Stimulated activated CD8-positive, alpha-beta memory T cell treated with anti-CD3 and anti-CD28 coated beads, Interleukin-4, amount 100 ng/mL, for 1 hour (primary cell): ENCODE results near the gene LCE2D.
"Not testable (repeated sequence)": the region's sequence is repeated elsewhere in the genome, so short reads cannot be mapped to it uniquely, and the experiment has no call there.

Experiments
- DNase-seq, 2 donors: peaks; one replicate each; pipeline ENCODE4 v3.0.0-alpha.2; 2020; ENCODE audit warnings: low read depth in 2 of 2, low spot score in 1 of 2

LCE2D gene, protein sequence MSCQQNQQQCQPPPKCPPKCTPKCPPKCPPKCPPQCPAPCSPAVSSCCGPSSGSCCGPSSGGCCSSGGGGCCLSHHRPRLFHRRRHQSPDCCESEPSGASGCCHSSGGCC

DNA sequence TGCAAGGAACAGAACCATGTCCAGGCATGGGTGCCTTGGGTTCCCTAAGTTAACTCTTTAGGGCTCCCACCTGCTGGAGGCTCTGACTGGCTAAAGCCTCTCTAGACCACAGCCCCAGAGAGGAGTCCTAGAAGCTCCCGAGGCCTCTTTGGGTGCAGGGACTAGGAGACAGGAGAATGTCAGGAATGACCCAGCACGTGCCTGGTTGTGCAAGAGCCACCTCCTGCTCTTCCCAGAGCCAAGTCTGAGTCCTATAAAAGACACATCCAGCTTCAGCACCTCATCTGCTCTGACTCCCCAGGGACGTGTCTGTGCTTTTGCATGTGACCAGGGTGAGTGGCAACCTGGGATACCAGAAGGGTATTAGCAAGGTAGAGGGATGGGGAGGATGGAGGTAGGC, at the start of gene LCE2D:
TSS of gene LCE2D (plus strand) at position 283 of the 400 bp plus-strand sequence. CDS start 726 bp downstream, outside the sequence.
- no peak for DNase-seq

DNA sequence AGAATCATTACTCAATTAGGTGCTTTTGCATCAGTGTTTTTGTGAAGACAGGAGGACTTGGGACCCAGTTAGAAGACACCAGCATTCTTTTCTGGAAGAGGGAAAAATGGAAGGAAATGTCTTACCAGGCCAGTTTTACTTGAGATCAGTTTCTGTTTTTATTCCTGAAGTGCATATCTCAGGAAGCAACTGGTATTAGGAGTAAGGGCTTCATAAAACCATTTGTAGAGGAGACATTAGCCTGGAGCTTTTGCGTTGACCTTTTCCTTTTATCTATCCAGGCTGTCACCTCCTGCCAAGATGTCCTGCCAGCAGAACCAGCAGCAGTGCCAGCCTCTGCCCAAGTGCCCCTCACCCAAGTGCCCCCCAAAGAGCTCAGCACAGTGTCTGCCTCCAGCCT, 49.7 kb upstream of the LCE2D start, which contains the start of gene LCE3B:
TSS of gene LCE3B (plus strand) at position 301 of the 400 bp plus-strand sequence. CDS start at position 301, 0 bp downstream.
- no peak for DNase-seq

DNA sequence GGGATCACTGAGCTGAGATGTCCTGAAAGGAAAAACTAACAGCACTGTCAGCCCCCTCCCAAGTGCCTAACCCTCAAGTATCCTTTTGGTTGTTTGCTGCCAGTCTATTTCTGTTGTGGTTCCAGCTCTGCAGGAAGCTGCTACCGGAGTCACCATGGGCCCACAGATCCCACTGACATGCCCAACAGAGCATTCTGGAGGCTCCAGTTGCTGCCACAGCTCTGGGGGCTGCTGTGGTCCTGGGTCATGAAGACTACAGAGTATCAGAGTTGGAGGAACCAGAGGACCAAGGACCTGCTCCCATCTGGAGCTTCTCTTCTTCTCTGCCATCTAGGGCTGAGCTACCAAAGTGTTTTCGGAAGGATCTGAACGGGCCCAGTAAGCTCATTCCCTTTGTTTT, 41.2 kb upstream of the LCE2D start:
- no peak for DNase-seq

DNA sequence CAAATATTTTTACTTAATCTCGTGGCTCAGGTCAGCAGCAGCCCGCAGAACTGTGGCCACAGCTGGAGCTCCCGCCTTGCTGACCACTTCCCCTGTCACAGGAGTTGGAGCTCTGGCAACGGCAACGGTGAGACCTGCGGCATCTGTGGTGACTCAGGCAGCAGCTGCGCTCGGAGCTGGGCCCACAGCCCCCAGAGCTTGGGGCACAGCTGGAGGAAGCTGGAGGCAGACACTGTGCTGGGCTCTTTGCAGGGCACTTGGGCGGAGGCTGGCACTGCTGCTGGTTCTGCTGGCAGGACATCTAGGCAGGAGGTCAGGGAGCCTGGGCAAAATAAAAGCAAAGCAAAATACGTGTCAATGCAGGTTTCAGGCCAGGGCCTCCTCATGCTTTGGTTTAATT, 40.4 kb upstream of the LCE2D start, which contains the start of gene LCE3A:
TSS of gene LCE3A (minus strand) at position 301 of the 400 bp plus-strand sequence. CDS start at position 301, 0 bp downstream.
- DNase-seq = no peak

DNA sequence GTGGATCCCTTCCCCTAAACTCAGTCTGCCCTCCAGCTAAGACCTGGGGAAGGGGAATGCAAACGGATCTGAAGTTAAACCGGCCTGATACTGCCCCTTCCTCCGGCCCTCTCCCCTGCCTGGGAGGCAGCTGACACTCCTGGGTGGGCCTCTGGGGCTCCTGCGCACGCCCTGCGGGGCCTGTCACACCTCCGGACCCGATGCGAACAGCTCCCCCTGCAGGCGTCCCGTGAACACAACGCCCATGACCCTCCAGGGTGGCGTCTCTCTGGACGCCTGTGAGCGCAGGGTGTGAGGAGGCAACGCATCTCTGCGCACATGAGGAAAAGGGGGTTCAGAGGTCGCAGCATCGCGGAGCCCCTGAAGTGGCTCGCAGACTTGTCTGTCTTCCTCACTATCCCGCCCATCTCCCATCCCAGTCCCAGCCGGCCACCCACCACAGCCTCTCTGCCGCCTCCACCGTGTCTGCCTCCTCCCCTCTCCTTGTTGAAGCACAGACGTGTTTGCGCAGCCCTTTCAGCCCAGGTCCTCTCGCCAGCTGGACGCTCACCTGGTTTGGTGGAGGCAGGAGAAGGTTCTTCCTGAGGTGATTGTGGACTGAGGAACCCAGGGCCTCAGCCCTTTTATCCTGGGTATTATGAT, 39.9 kb upstream of the LCE2D start:
- DNase-seq = no peak

DNA sequence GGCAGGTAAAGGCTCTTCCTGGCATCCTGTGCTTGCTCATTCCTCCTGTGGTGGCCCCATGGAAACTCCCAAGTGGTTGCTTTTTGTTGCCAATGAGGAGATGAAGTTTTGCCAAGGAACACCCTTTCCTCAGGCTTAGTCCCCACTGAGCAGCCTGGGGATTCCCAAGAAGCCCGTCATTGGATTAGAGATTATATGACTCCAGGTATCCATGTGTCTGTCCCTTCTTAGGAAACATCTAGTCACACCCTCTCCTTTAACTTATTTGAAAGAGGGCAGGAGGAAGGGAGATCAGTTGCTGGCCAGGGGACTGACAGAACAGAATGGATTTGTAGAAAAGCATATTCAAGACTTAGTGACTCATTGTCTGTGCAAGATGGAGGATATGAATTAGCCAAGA, 36.4 kb upstream of the LCE2D start:
- DNase-seq = no peak

DNA sequence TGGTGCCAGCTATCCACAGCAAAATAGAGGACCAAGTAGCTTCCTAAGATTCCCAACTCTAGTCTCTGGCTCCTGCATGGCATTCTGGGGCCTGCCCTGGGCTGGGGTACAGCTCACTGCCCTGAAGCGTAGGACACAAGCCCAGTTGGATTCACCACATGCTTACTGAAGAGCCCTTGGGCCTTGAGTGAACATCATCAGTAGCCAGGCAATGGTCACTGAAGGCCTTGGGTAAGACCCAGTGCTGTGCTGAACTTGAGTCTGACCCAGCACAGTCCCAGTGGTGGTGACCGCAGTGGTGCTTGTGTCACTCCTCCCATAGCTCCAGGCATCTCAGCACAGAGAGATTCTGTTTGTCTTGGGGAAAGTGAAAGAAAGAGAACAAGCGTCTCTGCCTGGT, 32.6 kb upstream of the LCE2D start:
- DNase-seq = no peak

DNA sequence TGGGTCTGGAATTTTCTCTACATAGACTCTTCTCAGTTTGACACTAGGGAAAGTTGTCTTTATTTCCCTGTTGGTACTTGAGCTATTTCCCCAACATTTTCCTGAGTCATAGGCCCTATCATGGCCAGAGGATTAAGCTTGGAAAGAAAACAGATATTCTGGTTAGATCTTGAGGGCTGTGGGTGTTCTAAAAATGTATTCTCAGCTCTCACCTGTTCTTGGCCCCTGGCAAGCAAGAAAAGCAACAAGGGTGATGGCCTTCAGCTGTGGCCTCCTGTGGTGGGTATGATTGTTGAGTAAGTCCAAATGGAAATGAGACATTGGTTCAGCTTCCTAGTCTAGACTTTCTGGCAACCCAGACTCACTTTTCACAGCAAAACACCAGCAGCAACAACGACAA, 22.8 kb upstream of the LCE2D start:
- no peak for DNase-seq

DNA sequence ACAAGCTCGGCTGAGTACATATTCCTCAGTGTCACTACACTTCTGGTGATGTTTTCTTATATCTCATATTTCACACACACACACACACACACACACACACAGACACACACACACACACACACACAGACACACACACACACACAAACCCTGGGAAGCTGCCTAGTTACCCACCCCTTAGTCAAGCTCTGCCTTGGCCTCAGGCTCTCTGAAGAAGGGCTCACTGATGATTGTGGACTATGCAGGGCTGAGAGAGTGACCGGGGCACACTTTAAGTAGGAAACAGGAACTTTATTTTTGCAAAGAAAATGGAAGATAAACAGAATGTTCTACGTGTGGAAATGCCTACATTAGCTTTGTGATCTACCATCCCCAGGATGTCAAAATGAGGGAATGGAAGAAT, 19.2 kb upstream of the LCE2D start:
- DNase-seq = no peak

DNA sequence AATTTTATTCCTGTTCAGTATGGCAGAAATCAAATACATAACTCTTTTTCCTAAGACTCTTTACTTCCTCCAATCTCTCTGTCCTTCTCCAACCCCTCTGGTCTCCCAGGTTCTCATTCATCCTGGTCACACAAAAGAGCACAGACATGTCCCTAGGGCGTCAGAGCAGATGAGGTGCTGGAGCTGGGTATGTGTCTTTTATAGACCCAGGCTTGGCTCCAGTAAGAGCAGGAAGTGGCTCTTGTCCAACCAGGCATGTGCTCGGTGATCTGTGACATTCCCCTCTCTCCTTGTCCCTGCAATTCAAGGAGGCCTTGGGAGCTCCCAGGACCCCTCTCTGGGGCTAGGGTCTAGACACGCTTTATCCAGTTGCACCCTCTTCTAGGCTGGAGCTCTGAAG, 18.0 kb upstream of the LCE2D start:
- DNase-seq = no peak

DNA sequence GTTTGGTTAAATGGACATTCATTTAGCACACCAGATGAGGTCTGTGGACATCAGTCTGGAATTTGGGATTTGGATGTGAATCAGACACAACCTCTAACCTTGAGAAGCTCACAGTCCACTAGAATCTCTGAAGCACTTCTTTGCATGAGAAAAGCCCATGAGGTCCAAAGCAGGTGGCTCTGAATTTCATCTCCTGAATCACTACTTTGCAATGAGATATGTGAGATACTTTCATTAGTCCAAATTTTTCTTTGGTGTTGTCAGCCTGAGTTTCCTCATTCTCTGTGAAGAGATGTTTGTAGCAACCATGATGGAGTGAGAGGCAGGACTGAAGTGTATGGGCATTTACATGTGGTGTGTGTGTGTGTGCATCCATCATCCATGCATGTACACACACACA, 16.5 kb upstream of the LCE2D start:
- DNase-seq = no peak

DNA sequence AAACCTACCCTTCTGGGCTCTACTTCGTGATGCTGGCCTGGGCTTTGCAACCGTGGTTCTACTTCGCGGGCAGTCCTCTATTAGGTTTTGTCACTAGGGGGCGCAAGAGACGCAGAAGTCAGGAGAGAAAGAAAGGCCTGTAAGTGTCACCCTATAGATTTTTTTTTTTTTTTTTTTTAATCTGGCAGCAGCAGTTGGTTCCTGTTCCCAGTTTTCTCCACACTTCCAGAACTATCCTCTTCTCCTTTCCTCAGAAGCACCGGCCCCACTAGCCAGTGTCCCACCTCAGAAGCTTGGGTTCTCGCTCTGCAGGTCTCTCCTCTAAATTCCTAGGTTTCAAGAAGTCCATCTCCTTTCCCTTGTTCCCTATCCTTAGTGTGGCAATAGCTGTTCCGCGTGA, 9.1 kb upstream of the LCE2D start:
- DNase-seq = peak in 1 of 2 donors; percentile 3

DNA sequence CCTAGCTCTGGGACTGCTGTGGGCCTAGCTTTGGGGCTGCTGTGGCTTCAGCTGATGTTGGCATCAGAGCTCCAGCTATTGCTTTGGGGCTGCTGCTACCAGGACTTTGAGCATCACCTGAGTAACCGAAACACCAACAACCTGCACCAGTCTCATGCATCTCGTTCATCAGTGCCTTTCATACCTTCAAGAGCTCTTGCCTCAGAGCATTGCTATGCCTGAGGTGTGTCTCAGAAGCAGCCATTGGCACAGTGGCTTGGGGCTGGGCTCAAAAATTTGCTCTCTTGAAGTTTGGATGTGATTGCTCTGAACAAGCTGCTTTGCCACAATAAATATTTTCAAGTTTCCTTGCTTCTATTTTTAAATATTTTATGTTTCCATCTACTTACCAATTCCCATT, 6.7 kb upstream of the LCE2D start:
- no peak for DNase-seq

DNA sequence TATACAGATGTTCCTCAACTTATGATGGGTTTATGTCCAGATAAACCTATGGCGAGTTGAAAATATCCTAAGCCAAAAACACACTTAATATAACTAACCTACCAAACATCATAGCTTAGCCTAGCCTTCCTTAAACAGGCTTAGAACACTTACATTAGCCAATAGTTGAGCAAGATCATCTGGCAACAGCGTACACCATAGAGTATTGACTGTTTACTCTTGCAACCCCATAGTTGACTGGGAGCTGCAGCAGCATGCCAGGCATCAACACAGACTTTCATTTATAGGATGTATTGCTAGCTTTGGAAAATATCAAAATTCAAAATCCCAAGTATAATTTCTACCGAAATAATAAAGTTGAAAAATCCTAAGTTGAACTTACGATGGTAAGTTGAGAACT, 5.5 kb upstream of the LCE2D start:
- DNase-seq = no peak

DNA sequence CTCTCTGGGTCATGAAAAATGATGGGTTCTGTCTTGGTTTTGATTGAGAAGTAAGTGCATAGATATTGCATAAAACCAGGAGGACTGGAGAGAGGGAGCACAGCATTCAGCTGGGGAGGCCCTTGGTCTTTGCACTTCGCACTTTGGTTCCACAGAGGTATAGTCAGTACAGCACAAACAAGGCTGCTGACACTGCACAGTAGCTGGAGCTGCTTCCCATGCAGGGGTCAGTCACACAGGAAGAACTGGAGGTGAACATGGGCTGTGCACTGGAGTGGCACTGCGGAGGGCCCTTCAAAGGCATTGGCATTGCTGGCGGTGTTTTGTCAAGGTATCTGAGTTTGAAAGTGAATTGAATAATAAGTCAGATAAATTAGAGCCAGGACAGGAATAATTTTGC, 4.5 kb upstream of the LCE2D start:
- no peak for DNase-seq

DNA sequence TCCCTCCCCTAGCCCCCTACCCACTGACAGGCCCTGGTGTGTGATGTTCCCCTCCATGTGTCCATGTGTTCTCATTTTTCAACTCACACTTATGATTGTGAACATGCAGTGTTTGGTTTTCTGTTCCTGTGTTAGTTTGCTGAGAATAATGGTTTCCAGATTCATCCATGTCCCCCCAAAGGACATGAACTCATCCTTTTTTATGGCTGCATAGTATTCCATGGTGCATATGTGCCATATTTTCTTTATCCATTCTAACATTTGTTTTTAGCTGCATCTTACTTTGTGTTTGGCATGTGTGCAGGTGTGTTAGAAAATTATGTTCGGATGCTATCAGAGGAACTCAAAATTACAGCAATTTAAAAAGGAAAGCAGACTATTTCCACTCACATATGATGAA, 3.0 kb downstream of the LCE2D start:
- not testable (repeated sequence) for DNase-seq

DNA sequence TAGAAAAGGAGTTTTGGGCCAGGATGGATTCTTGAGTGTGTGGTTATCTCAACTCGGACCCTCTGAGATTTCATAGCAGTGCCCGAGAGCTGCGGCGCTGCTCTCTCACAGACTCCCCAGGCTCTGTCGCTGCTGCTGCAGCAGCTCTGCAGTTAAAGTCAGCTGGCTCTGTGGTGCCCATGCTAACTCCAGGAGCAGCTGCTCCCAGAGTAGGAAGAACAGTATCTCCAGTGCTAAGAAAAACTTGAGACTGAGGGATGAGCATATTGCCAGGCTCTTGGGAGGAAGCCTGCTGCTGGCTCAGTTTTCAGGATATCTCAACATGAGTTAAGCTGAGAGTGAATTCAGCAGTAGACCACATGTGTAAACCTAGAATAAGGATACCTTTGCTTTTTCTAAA, 4.5 kb downstream of the LCE2D start:
- DNase-seq = no peak

DNA sequence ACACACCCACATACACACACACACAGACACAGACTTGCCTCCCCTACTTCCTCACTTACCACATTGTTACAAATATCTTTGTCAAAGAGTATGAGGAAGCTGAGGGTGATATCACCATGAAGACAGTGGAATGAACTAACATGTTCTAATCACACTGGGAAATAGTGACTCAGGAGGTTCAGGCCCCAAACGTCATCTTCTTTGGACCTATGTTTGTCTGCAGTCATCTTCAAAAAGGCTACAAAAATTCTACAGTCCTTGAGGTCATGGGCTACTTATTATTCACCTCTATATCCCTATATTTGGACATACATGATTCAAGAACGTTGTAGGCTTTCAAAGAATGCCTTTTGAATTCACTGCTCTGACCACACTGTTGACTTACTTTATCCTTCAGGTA, 9.8 kb downstream of the LCE2D start:
- no peak for DNase-seq

DNA sequence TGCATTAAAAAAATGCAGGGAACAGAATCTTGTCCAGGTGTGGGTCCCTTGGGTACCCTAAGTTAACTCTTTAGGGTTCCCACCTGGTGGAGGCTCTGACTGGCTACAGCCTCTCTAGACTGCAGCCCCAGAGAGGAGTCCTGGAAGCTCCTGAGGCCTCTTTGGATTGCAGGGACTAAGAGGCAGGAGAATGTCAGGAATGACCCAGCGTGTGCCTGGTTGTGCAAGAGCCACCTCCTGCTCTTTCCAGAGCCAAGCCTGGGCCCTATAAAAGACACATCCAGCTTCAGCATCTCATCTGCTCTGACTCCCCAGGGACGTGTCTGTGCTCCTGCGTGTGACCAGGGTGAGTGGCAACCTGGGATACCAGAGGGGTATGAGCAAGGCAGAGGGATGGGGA, 11.8 kb downstream of the LCE2D start, which contains the start of gene LCE2C:
TSS of gene LCE2C (plus strand) at position 297 of the 400 bp plus-strand sequence. CDS start 737 bp downstream, outside the sequence.
- DNase-seq = not testable (repeated sequence)

DNA sequence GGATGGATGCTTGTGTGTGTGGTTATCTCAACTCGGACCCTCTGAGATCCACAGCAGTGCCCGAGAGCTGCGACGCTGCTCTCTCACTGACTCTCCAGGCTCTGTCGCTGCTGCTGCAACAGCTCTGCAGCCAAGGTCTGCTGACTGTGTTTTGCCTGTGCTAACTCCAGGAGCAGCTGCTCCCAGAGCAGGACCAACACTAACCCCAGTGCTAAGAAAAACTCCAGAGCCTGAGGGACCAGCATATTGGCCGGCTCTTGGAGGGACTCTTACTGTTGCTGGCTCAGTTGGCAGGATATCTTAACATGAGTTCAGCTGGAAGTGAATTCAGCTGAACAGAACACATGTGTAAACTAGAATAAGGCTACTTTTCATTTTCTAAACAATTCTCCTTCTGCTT, 16.3 kb downstream of the LCE2D start:
- no peak for DNase-seq

DNA sequence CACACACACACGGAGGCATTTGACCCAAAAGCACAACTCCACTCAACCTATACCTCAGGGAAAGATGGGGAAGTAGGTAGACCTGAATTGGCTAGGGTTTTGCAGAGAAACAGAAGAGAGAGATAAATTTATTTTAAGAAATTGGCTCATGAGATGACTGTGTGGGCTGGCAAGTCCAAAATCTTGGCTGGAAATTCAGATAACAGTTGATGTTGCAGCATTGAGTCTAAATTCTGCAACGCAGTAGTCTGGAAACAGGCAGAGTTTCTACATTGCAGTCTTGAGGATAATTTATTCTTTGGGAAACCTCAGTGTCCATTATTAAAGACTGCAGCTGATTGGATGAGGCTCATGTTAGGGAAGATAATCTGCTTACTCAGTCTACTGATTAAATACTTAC, 18.4 kb downstream of the LCE2D start:
- no peak for DNase-seq

DNA sequence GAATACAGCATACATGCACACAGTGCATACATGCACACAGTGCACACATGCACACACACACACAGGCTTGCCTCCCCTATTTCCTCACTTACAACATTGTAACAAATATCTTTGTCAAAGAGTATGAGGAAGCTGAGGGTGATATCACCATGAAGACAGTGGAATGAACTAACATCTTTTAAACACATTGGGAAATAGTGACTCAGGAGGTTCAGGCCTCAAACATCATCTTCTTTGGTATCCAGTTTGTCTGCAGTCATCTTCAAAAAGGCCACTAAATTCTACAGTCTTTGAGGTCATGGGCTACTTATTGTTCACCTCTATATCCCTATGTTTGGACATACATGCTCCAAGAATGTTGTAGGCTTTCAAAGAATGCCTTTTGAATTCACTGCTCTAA, 20.7 kb downstream of the LCE2D start:
- no peak for DNase-seq

DNA sequence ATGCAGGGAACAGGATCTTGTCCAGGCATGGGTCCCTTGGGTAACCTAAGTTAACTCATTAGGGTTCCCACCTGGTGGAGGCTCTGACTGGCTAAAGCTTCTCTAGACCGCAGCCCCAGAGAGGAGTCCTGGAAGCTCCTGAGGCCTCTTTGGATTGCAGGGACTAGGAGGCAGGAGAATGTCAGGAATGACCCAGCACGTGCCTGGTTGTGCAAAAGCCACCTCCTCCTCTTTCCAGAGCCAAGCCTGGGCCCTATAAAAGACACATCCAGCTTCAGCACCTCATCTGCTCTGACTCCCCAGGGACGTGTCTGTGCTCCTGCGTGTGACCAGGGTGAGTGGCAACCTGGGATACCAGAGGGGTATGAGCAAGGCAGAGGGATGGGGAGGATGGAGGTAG, 22.6 kb downstream of the LCE2D start, which contains the start of gene LCE2B:
TSS of gene LCE2B (plus strand) at position 301 of the 400 bp plus-strand sequence. CDS start 721 bp downstream, outside the sequence.
- DNase-seq = not testable (repeated sequence)
